CD4-positive, alpha-beta T cell treated with Interferon gamma for 1 hour (primary cell): ENCODE data around the gene ZNF672.
"Not testable (repeated sequence)": the region's sequence is repeated elsewhere in the genome, so short reads cannot be mapped to it uniquely, and the experiment has no call there.

ENCODE experiments used
- DNase-seq: peaks from one replicate; pipeline ENCODE4 v3.0.0-alpha.2; 2020

Gene ZNF672

DNA sequence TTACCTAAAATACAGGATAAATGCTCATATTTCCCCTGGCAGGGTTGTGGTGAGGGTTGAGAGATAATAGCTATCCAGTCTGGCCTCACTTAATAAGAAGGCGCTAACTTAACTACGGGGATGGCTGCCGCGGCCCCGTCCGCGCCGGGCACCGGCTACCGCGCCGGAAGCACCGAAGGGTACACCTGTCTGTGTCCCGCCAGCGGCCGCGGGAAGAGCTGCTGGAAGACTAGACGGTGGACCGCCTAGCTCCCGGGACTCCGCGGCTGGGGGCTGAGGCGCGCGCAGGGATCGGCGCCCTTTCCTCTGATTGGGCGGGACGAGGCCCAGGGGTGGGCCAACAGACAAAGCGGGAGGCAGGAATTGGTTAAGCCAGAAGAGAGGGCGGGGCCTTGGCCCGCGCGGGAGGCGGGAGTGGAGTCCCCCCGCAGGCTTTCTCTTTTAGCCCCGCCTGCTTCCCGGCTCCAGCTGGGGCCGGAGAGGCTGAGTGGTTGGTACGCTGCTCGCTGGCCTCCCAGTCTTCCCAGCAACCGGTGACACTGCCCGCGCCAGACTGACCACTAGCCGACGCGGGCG lies at the start of gene ZNF672:
Gene ZNF672, plus strand, starts transcription at position 444 of the 576 bp plus-strand sequence. CDS start 9,051 bp downstream, outside the sequence.
- peak; percentile 95 for DNase-seq

GRCh38 chr1:248788327-248788726 lies 49.7 kb upstream of the ZNF672 start:
- no peak for DNase-seq

DNA sequence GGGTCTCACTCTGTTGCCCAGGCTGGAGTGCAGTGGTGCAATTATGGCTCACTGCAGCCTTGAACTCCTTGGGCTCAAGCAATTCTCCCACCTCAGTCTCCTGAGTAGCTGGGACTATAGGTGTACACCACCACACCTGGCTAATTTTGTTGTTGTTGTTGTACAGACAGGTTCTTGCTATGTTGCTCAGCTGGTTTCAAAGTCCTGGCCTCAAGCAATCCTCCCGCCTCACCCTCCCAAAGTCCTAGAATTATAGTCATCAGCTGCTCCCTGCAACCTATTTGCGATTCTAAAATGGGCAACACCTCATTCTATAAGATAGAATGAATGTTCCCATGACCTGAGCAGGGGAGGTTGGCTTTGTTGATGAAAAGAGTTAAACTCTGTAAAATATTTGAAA lies 48.7 kb upstream of the ZNF672 start:
- not testable (repeated sequence) for DNase-seq

DNA sequence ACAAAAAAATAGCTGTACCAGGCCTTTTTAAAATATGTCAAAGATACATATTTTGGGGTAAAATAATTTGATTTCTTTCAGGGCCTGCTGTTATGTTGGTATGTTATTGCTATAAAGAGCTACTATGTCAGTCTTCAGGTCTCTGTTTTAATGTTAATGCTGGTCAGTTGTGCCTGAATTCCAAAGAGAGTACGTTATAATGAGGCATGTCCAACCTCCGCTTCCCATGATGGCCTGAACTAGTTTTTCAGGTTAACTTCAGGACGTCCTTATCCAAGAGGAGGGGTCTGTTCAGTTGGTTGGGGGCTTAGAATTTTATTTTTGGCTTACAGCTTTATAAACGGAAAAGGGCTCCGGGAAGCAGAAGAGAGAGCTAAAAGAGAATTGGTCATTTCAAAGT lies 47.6 kb upstream of the ZNF672 start:
- DNase-seq: no peak

DNA sequence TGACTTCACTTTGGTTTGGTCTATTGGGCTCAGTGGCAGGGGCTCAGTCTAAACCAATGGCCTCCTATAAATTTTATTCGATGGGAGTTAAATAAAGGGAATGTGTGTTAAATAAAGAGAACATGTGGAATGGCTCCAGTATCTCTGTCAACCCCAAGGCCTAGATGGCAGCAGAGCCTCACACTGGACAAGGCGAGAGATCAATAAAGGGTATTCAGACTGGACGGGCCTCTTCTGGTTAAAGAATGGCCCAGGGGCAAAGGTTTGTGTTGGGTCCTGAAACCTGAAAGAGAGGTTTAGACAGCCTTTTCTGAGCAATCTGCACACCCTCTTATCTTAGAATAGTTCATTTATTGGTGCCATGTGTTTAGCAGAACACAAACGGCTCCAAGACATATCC lies 47.0 kb upstream of the ZNF672 start:
- no peak for DNase-seq

GRCh38 chr1:248792342-248792741 lies 45.7 kb upstream of the ZNF672 start:
- no peak for DNase-seq

GRCh38 chr1:248793592-248793991 lies 44.4 kb upstream of the ZNF672 start:
- DNase-seq: no peak

- DNase-seq: not testable (repeated sequence)
These were observed 43.4 kb upstream of the ZNF672 start for GRCh38 chr1:248794663-248795062.

DNA sequence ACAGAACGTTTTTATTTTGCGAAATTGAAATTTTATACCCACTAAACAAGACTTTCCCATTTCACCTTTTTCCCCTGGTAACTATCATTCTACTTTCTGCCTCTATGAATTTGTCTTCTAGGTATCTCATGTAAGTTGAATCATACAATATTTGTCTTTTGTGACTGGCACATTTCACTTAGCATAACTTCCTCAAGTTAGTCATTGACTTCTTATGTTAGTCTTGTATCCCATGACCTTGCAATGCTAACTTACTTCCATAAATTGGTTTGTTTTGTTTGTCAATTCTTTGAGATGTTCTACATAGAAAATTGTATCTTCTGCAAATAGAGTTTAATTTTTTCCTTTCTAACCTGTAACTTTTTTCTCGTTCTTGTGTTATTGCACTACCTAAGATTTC lies 39.2 kb upstream of the ZNF672 start:
- DNase-seq: no peak

DNA sequence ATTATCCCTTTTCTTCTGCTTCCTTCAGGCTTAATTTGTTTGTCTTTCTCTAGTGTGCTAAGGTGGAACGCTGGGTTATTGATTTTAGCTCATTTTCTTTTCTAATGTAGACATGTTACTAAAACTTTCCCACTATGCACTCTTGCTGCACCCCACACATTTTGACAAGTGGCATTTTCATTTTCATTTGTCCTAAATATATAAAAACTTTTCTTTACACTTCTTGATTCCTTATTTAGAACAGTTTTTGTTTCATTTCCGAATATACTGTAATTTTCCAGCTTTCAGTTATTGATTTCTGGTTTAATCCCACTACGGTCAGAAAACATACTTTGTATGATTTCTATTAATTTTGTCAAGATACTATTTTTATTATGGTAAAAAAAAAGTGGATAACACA lies 37.6 kb upstream of the ZNF672 start:
- no peak for DNase-seq

GRCh38 chr1:248802454-248802853 lies 35.6 kb upstream of the ZNF672 start:
- no peak for DNase-seq

DNA sequence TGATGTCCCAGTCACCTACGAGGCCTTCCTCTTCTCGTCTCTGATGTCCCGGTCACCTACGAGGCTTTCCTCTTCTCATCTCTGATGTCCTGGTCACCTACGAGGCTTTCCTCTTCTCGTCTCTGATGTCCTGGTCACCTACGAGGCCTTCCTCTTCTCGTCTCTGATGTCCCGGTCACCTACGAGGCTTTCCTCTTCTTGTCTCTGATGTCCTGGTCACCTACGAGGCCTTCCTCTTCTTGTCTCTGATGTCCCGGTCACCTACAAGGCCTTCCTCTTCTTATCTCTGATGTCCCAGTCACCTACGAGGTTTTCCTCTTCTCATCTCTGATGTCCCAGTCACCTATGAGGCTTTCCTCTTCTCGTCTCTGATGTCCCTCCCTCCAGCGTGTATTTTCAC lies 34.5 kb upstream of the ZNF672 start:
- not testable (repeated sequence) for DNase-seq

GRCh38 chr1:248804771-248805681 lies 33.0 kb upstream of the ZNF672 start:
- peak; percentile 31 for DNase-seq

GRCh38 chr1:248805876-248806275 lies 32.1 kb upstream of the ZNF672 start:
- no peak for DNase-seq

- DNase-seq: peak; percentile 54
These were observed 30.8 kb upstream of the ZNF672 start for GRCh38 chr1:248807067-248807737.

- DNase-seq: no peak
These were observed 29.1 kb upstream of the ZNF672 start for GRCh38 chr1:248808876-248809275.

DNA sequence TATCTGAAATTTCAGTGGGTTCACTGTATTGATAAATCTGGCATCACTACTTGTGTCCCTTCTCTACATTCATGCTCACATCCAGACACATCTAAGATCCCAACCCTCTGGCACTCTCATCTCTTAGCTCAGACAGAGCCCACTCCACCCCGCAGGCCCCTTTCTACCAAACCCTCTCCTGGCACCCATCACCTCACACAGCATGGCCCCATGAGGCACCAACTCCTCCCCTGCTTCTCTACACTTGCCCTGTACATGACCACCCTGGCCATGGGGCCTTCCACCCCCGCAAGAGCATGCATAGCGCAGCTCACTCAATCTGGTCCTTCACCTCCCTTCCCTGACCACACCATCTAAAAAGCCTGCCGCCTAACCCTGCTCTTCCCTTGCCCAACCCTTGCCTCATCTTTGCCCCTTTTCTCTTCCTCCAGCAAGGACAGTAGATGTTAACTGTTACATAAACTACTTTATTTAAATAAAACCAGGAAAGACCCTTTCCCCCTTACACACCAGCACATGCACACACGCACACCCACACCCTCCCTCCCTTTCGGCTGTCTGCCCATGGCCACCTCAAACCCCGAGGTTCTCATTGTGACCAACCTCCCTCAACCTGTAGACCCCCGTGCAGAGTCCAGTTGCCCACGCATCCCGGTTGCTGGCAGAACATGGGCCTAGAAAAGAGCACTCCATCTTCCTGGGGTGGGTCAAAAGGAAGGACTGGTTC lies 27.9 kb upstream of the ZNF672 start:
- no peak for DNase-seq

- DNase-seq: no peak
These were observed 27.1 kb upstream of the ZNF672 start for GRCh38 chr1:248810727-248811513.

- DNase-seq: no peak
These were observed 26.2 kb upstream of the ZNF672 start for GRCh38 chr1:248811514-248812490.

DNA sequence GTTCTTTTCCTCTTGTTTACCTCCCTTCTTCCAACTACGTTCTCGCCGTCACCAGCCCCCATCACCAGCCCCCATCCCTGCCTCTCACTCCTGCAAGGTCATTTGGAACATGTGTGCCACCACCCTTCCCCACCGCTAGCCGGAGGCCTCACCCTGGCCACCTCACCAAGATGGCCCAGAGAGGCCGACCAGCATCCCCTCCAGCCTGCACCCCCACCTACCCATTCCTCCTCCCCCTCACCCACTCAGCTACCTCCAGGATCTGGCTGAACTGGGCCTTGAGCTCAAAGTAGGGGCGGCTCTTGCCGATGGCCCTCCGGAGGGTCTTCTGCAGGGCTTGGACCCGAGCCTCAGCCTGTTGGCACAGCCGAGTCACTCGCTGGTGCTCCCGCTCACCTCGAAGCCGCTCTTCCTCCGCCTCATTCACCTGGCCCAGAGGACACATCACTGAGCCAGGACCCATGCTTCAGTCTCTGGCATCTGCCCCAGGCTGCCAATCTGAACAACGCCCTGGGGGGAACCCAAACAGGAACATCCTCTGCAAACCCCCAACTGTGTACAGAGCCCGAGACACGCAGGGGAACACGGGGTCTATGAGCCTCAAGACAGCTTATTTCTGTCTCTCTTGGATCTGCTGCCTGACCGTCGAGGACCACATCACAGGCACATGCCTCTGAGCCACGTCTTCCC lies 25.1 kb upstream of the ZNF672 start:
- DNase-seq: no peak
